H9 (cell line): Measurements from ENCODE around the gene TLR6. TPM values are rescaled to one million over a fixed set of nuclear protein-coding genes. Genes with fewer than 3 reads are reported as not detected.

Source experiments
- DNase-seq: peaks from one replicate; pipeline ENCODE4 v3.0.0-alpha.2; 2017
- H2AFZ ChIP-seq: one replicate; pipeline ENCODE4 v1.6.1; 2013; ENCODE audit warnings: mild to moderate bottlenecking, low read length, control low read depth, moderate library complexity
- H2AK5ac ChIP-seq: 2 replicates; pipeline ENCODE4 v1.6.1; 2013; ENCODE audit warnings: low read length, control low read depth, mixed read lengths; ENCODE audit not compliant: insufficient read length
- H2BK120ac ChIP-seq: one replicate; pipeline ENCODE4 v1.6.1; 2013; ENCODE audit warnings: low read depth, mild to moderate bottlenecking, low read length, control low read depth, inconsistent platforms; ENCODE audit not compliant: poor library complexity, severe bottlenecking
- H2BK12ac ChIP-seq: 2 replicates; pipeline ENCODE4 v1.6.1; 2013; ENCODE audit warnings: low read length, control low read depth, mixed read lengths, low read depth; ENCODE audit not compliant: insufficient read length
- H2BK15ac ChIP-seq: 2 replicates; pipeline ENCODE4 v1.6.1; 2013; ENCODE audit warnings: low read depth, low read length, control low read depth
- H2BK20ac ChIP-seq: one replicate; pipeline ENCODE4 v1.6.1; 2013; ENCODE audit warnings: low read depth, mild to moderate bottlenecking, low read length, control low read depth, inconsistent platforms; ENCODE audit not compliant: poor library complexity, severe bottlenecking
- H2BK5ac ChIP-seq: 2 replicates; pipeline ENCODE4 v1.6.1; 2013; ENCODE audit warnings: low read length, control low read depth, mixed read lengths; ENCODE audit not compliant: insufficient read length
- H3K14ac ChIP-seq: 2 replicates; pipeline ENCODE4 v1.6.1; 2013; ENCODE audit warnings: low read length, control low read depth; ENCODE audit not compliant: insufficient read depth
- H3K18ac ChIP-seq: 2 replicates; pipeline ENCODE4 v1.6.1; 2013; ENCODE audit warnings: low read depth, mild to moderate bottlenecking, mixed read lengths, low read length, control low read depth; ENCODE audit not compliant: insufficient read length
- H3K23ac ChIP-seq: 2 replicates; pipeline ENCODE4 v1.6.1; 2013; ENCODE audit warnings: low read length, control low read depth, mixed read lengths, low read depth; ENCODE audit not compliant: insufficient read length
- H3K23me2 ChIP-seq: 2 replicates; pipeline ENCODE4 v1.6.1; 2013; ENCODE audit warnings: low read depth, mild to moderate bottlenecking, mixed read lengths, low read length, control low read depth; ENCODE audit not compliant: insufficient read length, poor library complexity, severe bottlenecking
- H3K27ac ChIP-seq: 2 replicates; pipeline ENCODE4 v1.5.1; 2013; ENCODE audit warnings: low read length, control low read depth, mixed read lengths, low read depth; ENCODE audit not compliant: insufficient read length
- H3K27me3 ChIP-seq: 2 replicates; pipeline ENCODE4 v1.6.1; 2013; ENCODE audit warnings: low read length, control low read depth, inconsistent platforms; ENCODE audit not compliant: insufficient read depth
- H3K4ac ChIP-seq: 2 replicates; pipeline ENCODE4 v1.6.1; 2013; ENCODE audit warnings: low read depth, mild to moderate bottlenecking, control low read depth, inconsistent platforms, low read length, moderate library complexity
- H3K4me1 ChIP-seq: 2 replicates; pipeline ENCODE4 v1.6.1; 2013; ENCODE audit warnings: low read length, control low read depth, inconsistent platforms; ENCODE audit not compliant: insufficient read depth
- H3K4me2 ChIP-seq: 2 replicates; pipeline ENCODE4 v1.6.1; 2013; ENCODE audit warnings: low read length, control low read depth, mixed read lengths; ENCODE audit not compliant: insufficient read length, insufficient read depth
- H3K56ac ChIP-seq: 2 replicates; pipeline ENCODE4 v1.6.1; 2013; ENCODE audit warnings: low read depth, mild to moderate bottlenecking, mixed read lengths, low read length, control low read depth; ENCODE audit not compliant: insufficient read length
- H3K79me1 ChIP-seq: 2 replicates; pipeline ENCODE4 v1.6.1; 2013; ENCODE audit warnings: low read depth, mild to moderate bottlenecking, moderate library complexity, low read length, control low read depth, inconsistent platforms; ENCODE audit not compliant: insufficient read depth, poor library complexity, severe bottlenecking
- H3K79me2 ChIP-seq: 2 replicates; pipeline ENCODE4 v1.6.1; 2013; ENCODE audit warnings: low read length, control low read depth, inconsistent platforms; ENCODE audit not compliant: insufficient read depth
- H3K9ac ChIP-seq: 2 replicates; pipeline ENCODE4 v1.6.1; 2013; ENCODE audit warnings: low read length, control low read depth, mixed read lengths; ENCODE audit not compliant: insufficient read length; ENCODE audit errors: extremely low read depth
- H3K9me3 ChIP-seq: one replicate; pipeline ENCODE4 v1.6.1; 2013; ENCODE audit warnings: low read depth, low read length, inconsistent platforms; ENCODE audit not compliant: control insufficient read depth
- H3T11ph ChIP-seq: one replicate; pipeline ENCODE4 v1.6.1; 2013; ENCODE audit warnings: mild to moderate bottlenecking, low read length, control low read depth, inconsistent platforms
- H4K20me1 ChIP-seq: one replicate; pipeline ENCODE4 v1.6.1; 2013; ENCODE audit not compliant: control insufficient read depth, insufficient read length, insufficient read depth
- H4K5ac ChIP-seq: 2 replicates; pipeline ENCODE4 v1.6.1; 2013; ENCODE audit warnings: low read depth, mild to moderate bottlenecking, mixed read lengths, low read length, control low read depth; ENCODE audit not compliant: insufficient read length
- H4K8ac ChIP-seq: replicated peaks from 2 replicates; pipeline ENCODE4 v1.6.1; 2013; ENCODE audit warnings: low read length, control low read depth, mixed read lengths, low read depth; ENCODE audit not compliant: insufficient read length
- H4K91ac ChIP-seq: 2 replicates; pipeline ENCODE4 v1.6.1; 2013; ENCODE audit warnings: low read depth, mild to moderate bottlenecking, moderate library complexity, mixed read lengths, low read length, control low read depth; ENCODE audit not compliant: insufficient read length
- H3K27ac Mint-ChIP-seq, 3 experiments: 2 replicates in 2 of 3; 3 replicates in 1 of 3; pipeline ENCODE4 v1.8.0; 2020 to 2021; ENCODE audit warnings: mixed read lengths in 3 of 3, mild to moderate bottlenecking in 1 of 3, moderate library complexity in 1 of 3
- H3K27me3 Mint-ChIP-seq: 2 replicates; pipeline ENCODE4 v1.8.0; 2021; ENCODE audit warnings: low read depth, mild to moderate bottlenecking, moderate library complexity, mixed read lengths
- H3K36me3 Mint-ChIP-seq, 3 experiments: 2 replicates in 2 of 3; 3 replicates in 1 of 3; pipeline ENCODE4 v1.8.0; 2020 to 2021; ENCODE audit warnings: low read depth in 3 of 3, mixed read lengths in 3 of 3; ENCODE audit not compliant: insufficient read depth in 1 of 3
- H3K4me1 Mint-ChIP-seq, 2 experiments: 2 replicates each; pipeline ENCODE4 v1.8.0; 2020; ENCODE audit warnings: mixed read lengths in 2 of 2
- H3K4me3 Mint-ChIP-seq, 2 experiments: 2 replicates in 1 of 2; 3 replicates in 1 of 2; pipeline ENCODE4 v1.8.0; 2020 to 2021; ENCODE audit warnings: mild to moderate bottlenecking in 2 of 2, mixed read lengths in 2 of 2, moderate library complexity in 1 of 2
- H3K9me3 Mint-ChIP-seq, 2 experiments: 2 replicates in 1 of 2; 3 replicates in 1 of 2; pipeline ENCODE4 v1.8.0; 2020; ENCODE audit warnings: mild to moderate bottlenecking in 2 of 2, mixed read lengths in 2 of 2, moderate library complexity in 1 of 2
- CTCF ChIP-seq: fragments of 200-600 bp; sonication (generic); conservative IDR thresholded peaks from 3 replicates; pipeline ENCODE4 v1.8.0; 2021; ENCODE audit warnings: antibody characterized with exemption, mild to moderate bottlenecking
- WGBS: extraction: QIAGEN DNeasy Blood & Tissue Kit; methylation state at CpG from one replicate; pipeline ENCODE4 v1.1.7; 2013; ENCODE audit warnings: missing lambda C conversion rate, low lambda C conversion rate, mixed read lengths; ENCODE audit not compliant: insufficient read length; ENCODE audit errors: extremely low coverage; 5-methylcytosine and 5-hydroxymethylcytosine counted together
- total RNA-seq: library from RNA; stranded (reverse); gene quantifications from 2 replicates; pipeline ENCODE4 v1.2.1, GENCODE V29; 2021

TLR6 gene
- total RNA-seq, 1 experiment from 2014 or later: 0.11 TPM

GRCh38 chr4:38856046-38856445 lies 571 bp downstream of the TLR6 start:
- Histone ChIP-seq H3K79me1 (no peaks in the 10 kb centered on the region), H3K23ac (no peak overlapping the region), H3K4me2 (no peak overlapping the region), H4K5ac (no peak overlapping the region), H3K4me1 (no peaks in the 10 kb centered on the region; the same call in 1 of the 2 replicates), H2BK5ac (no peak overlapping the region), H3K18ac (no peak overlapping the region), H3K14ac (no peak overlapping the region), H2AFZ (no peak overlapping the region), H3K56ac (no peak overlapping the region), H4K8ac (no peak overlapping the region), H3K9ac (no peak overlapping the region), H2BK15ac (no peak overlapping the region), H3K9me3 (no peaks in the 10 kb centered on the region), H2BK120ac (no peak overlapping the region), H3K27me3 (no peaks in the 10 kb centered on the region), H2BK12ac (no peak overlapping the region), H3K79me2 (no peaks in the 10 kb centered on the region), H2AK5ac (no peak overlapping the region), H3K4ac (no peak overlapping the region), H3K23me2 (no peaks in the 10 kb centered on the region), H3K27ac (no peak overlapping the region), H4K20me1 (no peaks in the 10 kb centered on the region), H3T11ph (no peak overlapping the region), H4K91ac (no peak overlapping the region), H2BK20ac (no peak overlapping the region)
- WGBS: no CpG with 5 or more reads among the region's 4 CpGs
- H3K9me3 Mint-ChIP-seq: no peaks in the 10 kb centered on the region
- peaks cover 16 to 19% of the 10 kb centered on the region in 2 experiments; a peak in 3 of 4 replicates for H3K4me1 Mint-ChIP-seq
- no peaks in the 10 kb centered on the region for H3K36me3 Mint-ChIP-seq
- no peak for DNase-seq
- no peak for TF ChIP-seq CTCF
- H3K4me3 Mint-ChIP-seq: no peak overlapping the region
- no peaks in the 10 kb centered on the region for H3K27me3 Mint-ChIP-seq
- no peak overlapping the region for H3K27ac Mint-ChIP-seq
